ENCODE measurements around the gene KIF11.
A peak's percentile ranks its signal among the peaks of the same experiment; 100 is the strongest.

KIF11 gene

DNA sequence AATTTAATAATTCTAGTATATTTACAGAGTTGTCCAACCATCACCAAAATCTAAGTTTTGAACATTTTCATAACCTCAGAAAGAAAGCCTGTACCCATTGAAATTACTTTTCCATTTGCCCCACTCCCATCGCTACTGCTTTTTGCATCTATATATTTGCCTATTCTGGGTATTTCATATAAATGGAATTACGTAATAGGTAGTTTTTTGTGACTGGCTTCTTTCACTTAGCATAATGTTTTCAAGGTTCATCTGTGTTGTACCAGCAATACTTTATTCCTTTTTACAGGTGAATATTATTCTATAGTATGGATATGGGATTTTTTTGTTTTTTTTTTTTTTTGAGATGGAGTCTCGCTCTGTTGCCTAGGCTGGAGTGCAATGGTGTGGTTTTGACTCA is 22.6 kb downstream of the KIF11 start:
- no peak for DNase-seq (ENCODE audit: low read depth, low spot score)
- TF ChIP-seq, protein P1, sequence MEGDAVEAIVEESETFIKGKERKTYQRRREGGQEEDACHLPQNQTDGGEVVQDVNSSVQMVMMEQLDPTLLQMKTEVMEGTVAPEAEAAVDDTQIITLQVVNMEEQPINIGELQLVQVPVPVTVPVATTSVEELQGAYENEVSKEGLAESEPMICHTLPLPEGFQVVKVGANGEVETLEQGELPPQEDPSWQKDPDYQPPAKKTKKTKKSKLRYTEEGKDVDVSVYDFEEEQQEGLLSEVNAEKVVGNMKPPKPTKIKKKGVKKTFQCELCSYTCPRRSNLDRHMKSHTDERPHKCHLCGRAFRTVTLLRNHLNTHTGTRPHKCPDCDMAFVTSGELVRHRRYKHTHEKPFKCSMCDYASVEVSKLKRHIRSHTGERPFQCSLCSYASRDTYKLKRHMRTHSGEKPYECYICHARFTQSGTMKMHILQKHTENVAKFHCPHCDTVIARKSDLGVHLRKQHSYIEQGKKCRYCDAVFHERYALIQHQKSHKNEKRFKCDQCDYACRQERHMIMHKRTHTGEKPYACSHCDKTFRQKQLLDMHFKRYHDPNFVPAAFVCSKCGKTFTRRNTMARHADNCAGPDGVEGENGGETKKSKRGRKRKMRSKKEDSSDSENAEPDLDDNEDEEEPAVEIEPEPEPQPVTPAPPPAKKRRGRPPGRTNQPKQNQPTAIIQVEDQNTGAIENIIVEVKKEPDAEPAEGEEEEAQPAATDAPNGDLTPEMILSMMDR (IDR thresholded peaks at IDR 0.05; ENCODE audit: low read depth, low read length), result no peak
- no peak overlapping the region for H3K4me3 ChIP-seq (ENCODE audit: low read depth, low read length)
- in situ Hi-C loops (cut with HindIII; ENCODE audit: low sequenced_read_pairs), result no loop called here

DNA sequence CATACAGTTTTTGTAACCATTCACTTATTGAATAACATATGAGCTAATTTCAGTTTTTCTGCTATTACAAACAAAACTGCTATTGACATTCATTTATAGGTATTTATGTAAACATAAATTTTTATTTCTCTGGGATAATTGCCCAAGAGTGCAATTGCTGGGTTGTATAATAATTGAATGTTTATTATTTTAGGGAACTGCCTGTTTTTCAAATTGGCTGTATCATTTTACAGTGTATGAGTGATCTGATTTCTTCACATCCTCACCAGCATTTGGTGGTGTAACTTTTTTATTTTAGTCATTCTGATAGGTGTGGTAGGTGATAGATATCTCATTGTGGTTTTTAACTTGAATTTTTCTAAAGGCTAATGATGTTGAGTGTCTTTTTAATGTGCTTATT is 26.4 kb downstream of the KIF11 start:
- DNase-seq (ENCODE audit: low read depth, low spot score), result no peak
- in situ Hi-C loops (cut with HindIII; ENCODE audit: low sequenced_read_pairs), result no loop called here
- no peak overlapping the region for H3K4me3 ChIP-seq (ENCODE audit: low read depth, low read length)
- TF ChIP-seq, protein P1 (IDR thresholded peaks at IDR 0.05; ENCODE audit: low read depth, low read length), result no peak

DNA sequence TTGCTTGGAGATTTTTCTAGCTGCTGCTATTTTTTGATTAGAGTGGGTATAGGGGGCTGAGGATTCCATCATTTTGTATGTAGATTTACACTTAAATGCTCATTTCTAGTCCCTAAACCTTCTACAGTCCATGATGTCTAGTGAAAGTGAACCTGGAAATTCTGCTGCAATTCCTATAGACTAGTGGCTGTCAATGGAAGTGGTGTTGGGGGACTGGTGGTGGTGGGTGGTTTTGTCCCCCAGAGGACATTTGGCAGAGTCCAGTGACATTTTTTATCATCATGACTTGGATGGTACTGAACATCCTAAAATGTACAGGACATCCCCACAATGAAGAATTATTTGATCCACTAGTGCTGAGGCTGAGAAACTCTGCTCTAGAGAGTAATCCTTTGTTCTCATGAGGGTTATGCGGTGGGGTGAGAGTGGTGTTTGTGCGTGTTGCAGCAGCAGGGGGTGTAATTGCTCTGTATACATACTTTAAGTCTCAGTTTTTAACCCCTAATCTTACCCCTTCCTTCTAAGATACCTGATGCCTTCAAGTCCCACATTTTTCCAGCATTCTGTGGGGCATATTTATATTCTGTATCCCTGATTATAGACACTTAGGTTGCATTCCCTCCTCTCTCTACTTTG is 35.0 kb downstream of the KIF11 start:
- TF ChIP-seq, protein P1 (IDR thresholded peaks at IDR 0.05; ENCODE audit: low read depth, low read length), result no peak
- H3K4me3 ChIP-seq (ENCODE audit: low read depth, low read length), result no peak overlapping the region
- DNase-seq (ENCODE audit: low read depth, low spot score), result peak; percentile 7
- in situ Hi-C loops (cut with HindIII; ENCODE audit: low sequenced_read_pairs), result no loop called here

DNA sequence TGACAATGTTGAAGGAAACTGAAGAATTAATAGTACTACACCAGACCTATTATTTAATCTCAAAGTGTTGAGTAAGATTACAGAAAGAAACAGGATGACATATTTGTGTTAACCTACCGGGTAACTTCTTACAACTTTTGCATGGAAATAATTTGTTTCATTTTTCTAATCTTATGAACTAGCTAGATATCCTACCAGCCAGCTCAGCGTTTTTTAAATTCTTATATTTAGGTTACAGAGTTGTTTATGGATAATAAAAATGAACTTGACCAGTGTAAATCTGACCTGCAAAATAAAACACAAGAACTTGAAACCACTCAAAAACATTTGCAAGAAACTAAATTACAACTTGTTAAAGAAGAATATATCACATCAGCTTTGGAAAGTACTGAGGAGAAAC is 37.0 kb downstream of the KIF11 start:
- TF ChIP-seq, protein P1 (IDR thresholded peaks at IDR 0.05; ENCODE audit: low read depth, low read length), result no peak
- DNase-seq (ENCODE audit: low read depth, low spot score), result no peak
- no peak overlapping the region for H3K4me3 ChIP-seq (ENCODE audit: low read depth, low read length)
- in situ Hi-C loops (cut with HindIII; ENCODE audit: low sequenced_read_pairs), result no loop called here

DNA sequence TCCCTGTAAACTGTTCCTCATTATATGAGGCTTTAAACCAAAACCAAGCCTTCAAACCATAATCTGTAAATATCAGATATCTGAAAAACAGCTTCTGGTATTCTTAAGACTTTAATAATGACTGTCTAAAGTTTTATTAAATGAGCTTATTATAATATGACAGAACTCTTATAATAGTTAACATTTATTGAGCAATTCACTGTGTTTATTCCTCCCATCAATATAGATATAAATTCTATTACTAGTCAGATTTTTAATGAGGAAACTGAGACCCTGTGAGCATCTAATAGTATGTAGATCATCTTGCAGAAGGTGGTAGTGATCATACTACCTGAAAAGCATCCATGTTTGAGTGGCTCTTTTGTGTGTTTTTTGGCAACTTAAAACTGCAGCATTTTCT is 45.1 kb downstream of the KIF11 start:
- TF ChIP-seq, protein P1 (IDR thresholded peaks at IDR 0.05; ENCODE audit: low read depth, low read length), result no peak
- no peak for DNase-seq (ENCODE audit: low read depth, low spot score)
- in situ Hi-C loops (cut with HindIII; ENCODE audit: low sequenced_read_pairs), result no loop called here
- H3K4me3 ChIP-seq (ENCODE audit: low read depth, low read length), result no peak overlapping the region

DNA sequence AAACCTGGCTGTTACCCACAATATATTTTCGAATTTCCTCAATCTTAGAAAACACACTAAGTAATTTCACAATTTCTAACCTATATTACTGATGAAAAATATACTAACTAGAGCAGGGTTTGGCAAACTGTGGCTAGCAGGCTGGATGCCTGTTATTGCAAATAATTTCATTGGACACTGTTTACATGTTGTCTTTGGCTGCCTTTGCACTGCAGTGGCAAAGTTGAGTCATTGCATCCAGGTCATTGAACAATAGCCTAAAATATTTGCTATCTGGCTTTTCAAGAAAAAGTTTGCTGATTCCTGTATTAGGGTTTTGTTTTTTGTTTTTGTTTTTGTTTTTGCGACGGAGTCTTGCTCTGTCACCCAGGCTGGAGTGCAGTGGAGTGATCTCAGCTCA is 47.2 kb downstream of the KIF11 start:
- DNase-seq (ENCODE audit: low read depth, low spot score), result peak; percentile 66
- H3K4me3 ChIP-seq (ENCODE audit: low read depth, low read length), result no peak overlapping the region
- TF ChIP-seq, protein P1 (IDR thresholded peaks at IDR 0.05; ENCODE audit: low read depth, low read length), result no peak
- in situ Hi-C loops (cut with HindIII; ENCODE audit: low sequenced_read_pairs), result no loop called here

Data from astrocyte of the spinal cord (primary cell).